HepG2 (cell line): ENCODE results near the gene MTCH2. TPM values are rescaled to one million over a fixed set of nuclear protein-coding genes. Genes with fewer than 3 reads are reported as not detected.
A peak's percentile ranks its signal among the peaks of the same experiment; 100 is the strongest.

Source experiments
- FOXM1 ChIP-seq: sonication (generic); formaldehyde crosslinking; IDR thresholded peaks from 2 replicates; pipeline ENCODE4 v1.5.0; 2020; ENCODE audit warnings: missing genetic modification reagents
- HES4 ChIP-seq: sonication (generic); formaldehyde crosslinking; IDR thresholded peaks from 2 replicates; pipeline ENCODE4 v1.9.0; 2021; ENCODE audit warnings: mild to moderate bottlenecking, missing genetic modification reagents, borderline replicate concordance
- HOXD1 ChIP-seq: sonication (generic); formaldehyde crosslinking; IDR thresholded peaks from 2 replicates; pipeline ENCODE4 v1.5.0; 2020; ENCODE audit warnings: missing genetic modification reagents
- LCORL ChIP-seq, 2 experiments: fragments of 450-650 bp in 1 of 2; sonication (generic) in 1 of 2; formaldehyde crosslinking in 1 of 2; IDR thresholded peaks; 2 replicates each; pipeline versions ENCODE4 v1.5.0 to v1.6.1; 2017 to 2020; ENCODE audit warnings: antibody characterized with exemption in 1 of 2, missing genetic modification reagents in 1 of 2
- MAX ChIP-seq: IDR thresholded peaks from 2 replicates; pipeline ENCODE4 v1.6.1; 2012; ENCODE audit warnings: inconsistent platforms
- MXD3 ChIP-seq: IDR thresholded peaks from 2 replicates; pipeline ENCODE4 v1.6.1; 2016; ENCODE audit warnings: mild to moderate bottlenecking, missing biosample characterization, missing genetic modification reagents
- MYPOP ChIP-seq: sonication (generic); formaldehyde crosslinking; IDR thresholded peaks from 2 replicates; pipeline ENCODE4 v1.8.1; 2023; ENCODE audit warnings: mild to moderate bottlenecking, moderate library complexity, missing genetic modification reagents
- PITX1 ChIP-seq: sonication (generic); formaldehyde crosslinking; IDR thresholded peaks from 2 replicates; pipeline ENCODE4 v1.5.1; 2020; ENCODE audit warnings: mild to moderate bottlenecking, missing genetic modification reagents
- RARA ChIP-seq: IDR thresholded peaks from 2 replicates; pipeline ENCODE4 v1.6.1; 2016; ENCODE audit warnings: missing genetic modification reagents, missing compliant biosample characterization
- SMAD9 ChIP-seq: sonication (generic); formaldehyde crosslinking; IDR thresholded peaks from 2 replicates; pipeline ENCODE4 v1.5.1; 2020; ENCODE audit warnings: mild to moderate bottlenecking, missing genetic modification reagents
- TFE3 ChIP-seq: IDR thresholded peaks from 2 replicates; pipeline ENCODE4 v1.6.1; 2016
- THAP7 ChIP-seq: sonication (generic); formaldehyde crosslinking; IDR thresholded peaks from 2 replicates; pipeline ENCODE4 v1.8.1; 2023; ENCODE audit warnings: mild to moderate bottlenecking, missing genetic modification reagents
- ZBTB8A ChIP-seq: sonication (generic); formaldehyde crosslinking; IDR thresholded peaks from 2 replicates; pipeline ENCODE4 v1.4.0; 2020; ENCODE audit warnings: mild to moderate bottlenecking, low read depth, missing genetic modification reagents, borderline replicate concordance
- ZNF563 ChIP-seq: sonication (generic); formaldehyde crosslinking; IDR thresholded peaks from 2 replicates; pipeline ENCODE4 v1.8.0; 2022; ENCODE audit warnings: mild to moderate bottlenecking, moderate library complexity, missing genetic modification reagents
- ZNF576 ChIP-seq: sonication (generic); formaldehyde crosslinking; IDR thresholded peaks from 2 replicates; pipeline ENCODE4 v1.4.0; 2020; ENCODE audit warnings: mild to moderate bottlenecking, missing genetic modification reagents
- ZNF687 ChIP-seq: sonication (generic); formaldehyde crosslinking; IDR thresholded peaks from 2 replicates; pipeline ENCODE4 v1.5.1; 2020; ENCODE audit warnings: mild to moderate bottlenecking, missing genetic modification reagents, moderate library complexity
- ZNF724P ChIP-seq: sonication (generic); formaldehyde crosslinking; IDR thresholded peaks from 2 replicates; pipeline ENCODE4 v1.8.0; 2022; ENCODE audit warnings: missing genetic modification reagents, borderline replicate concordance
- ZNF879 ChIP-seq: sonication (generic); formaldehyde crosslinking; IDR thresholded peaks from 2 replicates; pipeline ENCODE4 v1.8.1; 2023; ENCODE audit warnings: missing genetic modification reagents
- ZNF883 ChIP-seq: sonication (generic); formaldehyde crosslinking; IDR thresholded peaks from 2 replicates; pipeline ENCODE4 v1.5.1; 2020; ENCODE audit warnings: mild to moderate bottlenecking, missing genetic modification reagents; ENCODE audit errors: not compliant biosample characterization
- polyA plus RNA-seq, 8 experiments: library from polyadenylated mRNA; depleted of rRNA in 3 of 8; stranded (reverse) in 7 of 8; unstranded in 1 of 8; fragments of >200 nt; fragmentation: Illumina TruSeq in 4 of 8; extraction: Trizol in 4 of 8; gene quantifications; 2 replicates each; pipeline versions ENCODE4 v1.2.1 to v1.2.3, GENCODE V29; 2011 to 2016; ENCODE audit warnings: low read depth in 4 of 8, missing spikeins in 1 of 8, mixed read lengths in 1 of 8; ENCODE audit not compliant: insufficient read depth in 1 of 8
- total RNA-seq, 5 experiments: library from RNA; depleted of rRNA; stranded (reverse); fragments of >200 nt; fragmentation: Illumina TruSeq; extraction: Trizol; gene quantifications; 2 replicates each; pipeline ENCODE4 v1.2.3, GENCODE V29; 2016; ENCODE audit warnings: low read depth in 1 of 5

MTCH2 gene
- total and polyA plus RNA-seq, 2 of the 13 experiments (the other 11 are each of a cell fraction or from before 2014, with no cell fraction given): 112 to 272 TPM

- peak; percentile 79 for TF ChIP-seq TFE3 (CRISPR knock-in tag)
- peak; percentile 93 for TF ChIP-seq ZNF687 (CRISPR knock-in tag)
- TF ChIP-seq ZNF883: peak; percentile 88
- TF ChIP-seq ZNF563 (CRISPR knock-in tag): peak; percentile 87
- TF ChIP-seq HOXD1 (CRISPR knock-in tag): no peak
- no peak for TF ChIP-seq ZNF879 (CRISPR knock-in tag)
- no peak for TF ChIP-seq ZBTB8A (CRISPR knock-in tag)
- TF ChIP-seq PITX1 (CRISPR knock-in tag): peak; percentile 74
- peak; percentile 96 for TF ChIP-seq MAX
- TF ChIP-seq SMAD9 (CRISPR knock-in tag): peak; percentile 71
- no peak for TF ChIP-seq THAP7
- peak; percentile 52; the same call in 1 of the 2 replicates for TF ChIP-seq RARA (CRISPR knock-in tag)
- no peak for TF ChIP-seq LCORL (IDR thresholded peaks at IDR 0.05)
- peak; percentile 68 for TF ChIP-seq LCORL (CRISPR knock-in tag; IDR thresholded peaks at IDR 0.05)
- peak; percentile 88 for TF ChIP-seq MYPOP (CRISPR knock-in tag)
- no peak; the same call in 1 of the 2 replicates for TF ChIP-seq ZNF724P (CRISPR knock-in tag)
- 0 out of 2 replicates have a peak, but pooled peaks have one; percentile 23 for TF ChIP-seq HES4 (CRISPR knock-in tag)
- TF ChIP-seq MXD3 (CRISPR knock-in tag): peak; percentile 93
- peak; percentile 61; the same call in 1 of the 2 replicates for TF ChIP-seq ZNF576
- TF ChIP-seq FOXM1 (CRISPR knock-in tag): peak; percentile 33; the same call in 1 of the 2 replicates
These were observed 63.5 kb downstream of the MTCH2 start, which contains the start of the genes KBTBD4 and NDUFS3 (continued) for GRCh38 chr11:47578524-47579494.
